Osteocyte (in vitro differentiated cells): ENCODE measurements around the gene TMEM151B. TPM values are rescaled to one million over a fixed set of nuclear protein-coding genes. Genes with fewer than 3 reads are reported as not detected.
"Not testable (repeated sequence)": the region's sequence is repeated elsewhere in the genome, so short reads cannot be mapped to it uniquely, and the experiment has no call there.

Experiments used
- DNase-seq: peaks from one replicate; pipeline ENCODE4 v3.0.0; 2021; ENCODE audit warnings: mixed read lengths; ENCODE audit not compliant: unreplicated experiment; ENCODE audit errors: extremely low spot score
- H3K27ac Mint-ChIP-seq: one replicate; pipeline ENCODE4 v1.8.0; 2021; ENCODE audit warnings: mild to moderate bottlenecking, mixed read lengths; ENCODE audit not compliant: unreplicated experiment
- H3K27me3 Mint-ChIP-seq: one replicate; pipeline ENCODE4 v1.8.0; 2021; ENCODE audit warnings: mixed read lengths; ENCODE audit not compliant: unreplicated experiment
- H3K36me3 Mint-ChIP-seq: one replicate; pipeline ENCODE4 v1.8.0; 2021; ENCODE audit warnings: mixed read lengths; ENCODE audit not compliant: unreplicated experiment
- H3K4me1 Mint-ChIP-seq: one replicate; pipeline ENCODE4 v1.8.0; 2021; ENCODE audit warnings: mixed read lengths; ENCODE audit not compliant: unreplicated experiment
- H3K4me3 Mint-ChIP-seq: one replicate; pipeline ENCODE4 v1.8.0; 2021; ENCODE audit warnings: mild to moderate bottlenecking, moderate library complexity, mixed read lengths; ENCODE audit not compliant: unreplicated experiment
- H3K9me3 Mint-ChIP-seq: one replicate; pipeline ENCODE4 v1.8.0; 2021; ENCODE audit warnings: mixed read lengths; ENCODE audit not compliant: unreplicated experiment
- CTCF ChIP-seq: fragments of 200-600 bp; sonication (generic); IDR thresholded peaks from 2 replicates; pipeline ENCODE4 v1.5.0; 2021; ENCODE audit warnings: antibody characterized with exemption, mild to moderate bottlenecking, moderate library complexity
- total RNA-seq: library from RNA; stranded (reverse); gene quantifications from 2 replicates; pipeline ENCODE4 v1.2.1, GENCODE V29; 2021

The TMEM151B gene
- total RNA-seq, 1 donor from 2014 or later: not detected

- Mint-ChIP-seq H3K4me3 (no peak overlapping the region), H3K9me3 (no peaks in the 10 kb centered on the region), H3K27me3 (peaks cover 50% of the 10 kb centered on the region), H3K36me3 (peaks cover 2% of the 10 kb centered on the region), H3K27ac (no peak overlapping the region), H3K4me1 (peaks cover 13% of the 10 kb centered on the region)
- no peak for DNase-seq
- no peak for TF ChIP-seq CTCF
Observed at GRCh38 chr6:44316481-44316880, 46.2 kb downstream of the TMEM151B start.

- not testable (repeated sequence) for H3K4me3 Mint-ChIP-seq, H3K4me1 Mint-ChIP-seq, H3K36me3 Mint-ChIP-seq, DNase-seq, H3K9me3 Mint-ChIP-seq, H3K27ac Mint-ChIP-seq
- H3K27me3 Mint-ChIP-seq: peaks cover 53% of the 10 kb centered on the region
Observed at GRCh38 chr6:44317136-44317631, 46.9 kb downstream of the TMEM151B start.

GRCh38 chr6:44321210-44321609 lies 51.0 kb downstream of the TMEM151B start:
- Mint-ChIP-seq H3K27ac (no peak overlapping the region), H3K27me3 (peaks cover 55% of the 10 kb centered on the region), H3K4me1 (no peaks in the 10 kb centered on the region), H3K4me3 (no peak overlapping the region), H3K36me3 (no peaks in the 10 kb centered on the region), H3K9me3 (no peaks in the 10 kb centered on the region)
- no peak for DNase-seq
- TF ChIP-seq CTCF: no peak

GRCh38 chr6:44327096-44327495 lies 56.8 kb downstream of the TMEM151B start:
- Mint-ChIP-seq H3K36me3 (no peaks in the 10 kb centered on the region), H3K27ac (no peak overlapping the region), H3K4me1 (no peaks in the 10 kb centered on the region), H3K9me3 (no peaks in the 10 kb centered on the region), H3K27me3 (peaks cover 61% of the 10 kb centered on the region), H3K4me3 (no peak overlapping the region)
- no peak for TF ChIP-seq CTCF
- no peak for DNase-seq

GRCh38 chr6:44327760-44328159 lies 57.5 kb downstream of the TMEM151B start:
- H3K4me1 Mint-ChIP-seq: no peaks in the 10 kb centered on the region
- no peak for DNase-seq
- no peak overlapping the region for H3K4me3 Mint-ChIP-seq
- no peak overlapping the region for H3K27ac Mint-ChIP-seq
- TF ChIP-seq CTCF: no peak
- H3K36me3 Mint-ChIP-seq: no peaks in the 10 kb centered on the region
- peaks cover 64% of the 10 kb centered on the region for H3K27me3 Mint-ChIP-seq
- no peaks in the 10 kb centered on the region for H3K9me3 Mint-ChIP-seq

GRCh38 chr6:44328203-44328602 lies 58.0 kb downstream of the TMEM151B start:
- not testable (repeated sequence) for H3K36me3 Mint-ChIP-seq, H3K9me3 Mint-ChIP-seq, H3K4me3 Mint-ChIP-seq, H3K4me1 Mint-ChIP-seq, DNase-seq, H3K27ac Mint-ChIP-seq
- peaks cover 66% of the 10 kb centered on the region for H3K27me3 Mint-ChIP-seq
